Kidney (tissue), 14 donors: ENCODE data around the gene CREBL2. TPM values are rescaled to one million over a fixed set of nuclear protein-coding genes. Genes with fewer than 3 reads are reported as not detected.
A peak's percentile ranks its signal among the peaks of the same experiment; 100 is the strongest.
"Not testable (repeated sequence)": the region's sequence is repeated elsewhere in the genome, so short reads cannot be mapped to it uniquely, and the experiment has no call there.

Experiments
- DNase-seq, 5 donors: peaks; one replicate each; pipeline ENCODE4 v3.0.0-alpha.2; 2013 to 2020
- FAIRE-seq: peaks from 2 replicates; lab custom pipeline; 2012; peaks lifted over from hg19 to GRCh38; lab: Jason Lieb, UNC
- H3K27ac ChIP-seq, 2 donors: one replicate each; pipeline ENCODE4 v1.7.0; 2013; ENCODE audit warnings: low read depth in 2 of 2, low read length in 2 of 2, inconsistent platforms in 1 of 2
- H3K27me3 ChIP-seq: one replicate; pipeline ENCODE4 v1.7.1; 2013; ENCODE audit warnings: low read length, inconsistent platforms; ENCODE audit not compliant: control insufficient read depth, insufficient read depth
- H3K36me3 ChIP-seq, 3 donors: one replicate each; pipeline versions ENCODE4 v1.7.0 to v1.7.1; 2013; ENCODE audit warnings: low read length in 3 of 3, control low read depth in 1 of 3, inconsistent platforms in 1 of 3; ENCODE audit not compliant: insufficient read depth in 3 of 3, control insufficient read depth in 2 of 3
- H3K4me1 ChIP-seq, 3 donors: one replicate each; pipeline versions ENCODE4 v1.7.0 to v1.7.1; 2013; ENCODE audit warnings: low read length in 3 of 3, inconsistent platforms in 1 of 3, low read depth in 1 of 3; ENCODE audit not compliant: control insufficient read depth in 2 of 3, insufficient read depth in 2 of 3
- H3K4me3 ChIP-seq, 3 donors: one replicate each; pipeline versions ENCODE4 v1.7.0 to v1.8.1; 2013; ENCODE audit warnings: low read length in 3 of 3, control low read depth in 1 of 3, inconsistent platforms in 1 of 3
- H3K9ac ChIP-seq, 3 donors: one replicate each; pipeline versions ENCODE4 v1.7.0 to v1.7.1; 2013; ENCODE audit warnings: low read length in 3 of 3, control low read depth in 1 of 3, inconsistent platforms in 1 of 3
- H3K9me3 ChIP-seq, 3 donors: one replicate each; pipeline versions ENCODE4 v1.7.0 to v1.7.1; 2013; ENCODE audit warnings: low read length in 3 of 3, control low read depth in 1 of 3, inconsistent platforms in 1 of 3; ENCODE audit not compliant: control insufficient read depth in 2 of 3, insufficient read depth in 1 of 3
- intact Hi-C: fragments of 100-400 bp; cut with DNase I; formaldehyde crosslinking; loops from one replicate; pipeline ENCODE4 v1.11.1; 2022
- polyA plus RNA-seq: library from polyadenylated mRNA; stranded (reverse); fragments of 350-450 nt; fragmentation: Illumina TruSeq; extraction: RNeasy Lipid Tissue Mini Kit (QIAGEN cat#74804); gene quantifications from one replicate; pipeline ENCODE4 v1.2.3, GENCODE V29; 2014; ENCODE audit warnings: low read depth, low replicate concordance; ENCODE audit not compliant: insufficient read depth
- total RNA-seq: library from RNA; stranded (reverse); fragmentation: NEBNext Ultra II Directional; extraction: Animal tissue kit (Norgen Biotek cat#: 25700); gene quantifications from one replicate; pipeline ENCODE4 v1.2.1, GENCODE V29; 2021
- TF ChIP-seq, protein P1 (sequence below): IDR thresholded peaks from 3 replicates; pipeline ENCODE4 v1.5.1; 2012; ENCODE audit warnings: mild to moderate bottlenecking, moderate library complexity, borderline replicate concordance; ENCODE audit not compliant: insufficient read depth; ENCODE audit errors: extremely low read depth
- donor health status: control.
- donor health status: control.
- donor health status: control.
- donor health status: control.
- donor health status: control.
- donor health status: DM: yes; HTN: yes; CAD: no.
- donor health status: Normal renal cell carcinoma (clear cell type).

Gene CREBL2
- total and polyA plus RNA-seq, 2 donors from 2014 or later: 35.8 to 38.6 TPM

DNA sequence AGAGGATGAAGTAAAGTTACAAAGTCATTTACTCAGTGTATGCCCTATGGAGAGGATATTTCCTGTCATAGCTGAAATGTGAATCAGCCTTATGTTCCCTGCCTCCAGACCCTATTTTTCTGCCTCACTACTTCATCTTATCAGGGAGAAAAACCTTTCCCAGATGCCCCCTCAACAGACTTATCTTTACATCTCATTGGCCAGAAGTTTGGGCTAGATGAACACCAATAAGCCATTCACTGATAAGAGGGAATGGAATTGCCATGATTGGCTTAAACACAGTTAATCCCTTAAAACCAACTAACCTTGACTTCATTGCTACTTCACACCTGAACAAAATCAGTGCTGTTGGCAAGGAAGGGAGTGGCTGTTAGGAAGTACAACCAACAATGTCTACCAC, 40.1 kb downstream of the CREBL2 start:
- TF ChIP-seq, protein P1, sequence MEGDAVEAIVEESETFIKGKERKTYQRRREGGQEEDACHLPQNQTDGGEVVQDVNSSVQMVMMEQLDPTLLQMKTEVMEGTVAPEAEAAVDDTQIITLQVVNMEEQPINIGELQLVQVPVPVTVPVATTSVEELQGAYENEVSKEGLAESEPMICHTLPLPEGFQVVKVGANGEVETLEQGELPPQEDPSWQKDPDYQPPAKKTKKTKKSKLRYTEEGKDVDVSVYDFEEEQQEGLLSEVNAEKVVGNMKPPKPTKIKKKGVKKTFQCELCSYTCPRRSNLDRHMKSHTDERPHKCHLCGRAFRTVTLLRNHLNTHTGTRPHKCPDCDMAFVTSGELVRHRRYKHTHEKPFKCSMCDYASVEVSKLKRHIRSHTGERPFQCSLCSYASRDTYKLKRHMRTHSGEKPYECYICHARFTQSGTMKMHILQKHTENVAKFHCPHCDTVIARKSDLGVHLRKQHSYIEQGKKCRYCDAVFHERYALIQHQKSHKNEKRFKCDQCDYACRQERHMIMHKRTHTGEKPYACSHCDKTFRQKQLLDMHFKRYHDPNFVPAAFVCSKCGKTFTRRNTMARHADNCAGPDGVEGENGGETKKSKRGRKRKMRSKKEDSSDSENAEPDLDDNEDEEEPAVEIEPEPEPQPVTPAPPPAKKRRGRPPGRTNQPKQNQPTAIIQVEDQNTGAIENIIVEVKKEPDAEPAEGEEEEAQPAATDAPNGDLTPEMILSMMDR: no peak
- Histone ChIP-seq H3K4me1 (no peaks in the 10 kb centered on the region), H3K9ac (no peak overlapping the region), H3K27ac (no peak overlapping the region), H3K27me3 (no peaks in the 10 kb centered on the region), H3K36me3 (no peaks in the 10 kb centered on the region), H3K9me3 (peaks cover 3 to 18% (median 3%) of the 10 kb centered on the region in 3 donors), H3K4me3 (no peak overlapping the region)
- FAIRE-seq: no peak
- no peak for DNase-seq
- intact Hi-C loops: loop anchor here (10.0 kb wide), 1 partner anchor 277 kb away; no protein-coding TSS in a partner anchor

DNA sequence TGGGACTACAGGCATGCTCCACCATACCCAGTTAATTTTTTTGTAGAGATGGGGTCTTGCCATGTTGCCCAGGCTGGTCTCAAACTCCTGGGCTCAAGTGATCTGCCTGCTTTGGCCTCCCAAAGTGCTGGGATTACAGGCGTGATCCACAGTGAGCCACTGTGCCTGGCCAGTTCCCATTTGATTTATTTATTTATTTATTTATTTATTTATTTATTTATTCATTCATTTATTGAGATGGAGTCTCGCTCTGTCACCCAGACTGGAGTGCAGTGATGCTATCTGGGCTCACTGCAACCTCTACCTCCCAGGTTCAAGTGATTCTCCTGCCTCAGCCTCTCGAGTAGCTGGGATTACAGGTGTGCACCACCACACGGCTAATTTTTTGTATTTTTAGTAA, 41.0 kb downstream of the CREBL2 start:
- not testable (repeated sequence) for FAIRE-seq, H3K27ac ChIP-seq, DNase-seq, H3K36me3 ChIP-seq, H3K4me3 ChIP-seq, H3K9ac ChIP-seq, H3K27me3 ChIP-seq, H3K4me1 ChIP-seq
- H3K9me3 ChIP-seq: peaks cover 3 to 18% (median 3%) of the 10 kb centered on the region in 3 donors
- intact Hi-C loops: loop anchor here (10.0 kb wide), 1 partner anchor 278 kb away; no protein-coding TSS in a partner anchor

DNA sequence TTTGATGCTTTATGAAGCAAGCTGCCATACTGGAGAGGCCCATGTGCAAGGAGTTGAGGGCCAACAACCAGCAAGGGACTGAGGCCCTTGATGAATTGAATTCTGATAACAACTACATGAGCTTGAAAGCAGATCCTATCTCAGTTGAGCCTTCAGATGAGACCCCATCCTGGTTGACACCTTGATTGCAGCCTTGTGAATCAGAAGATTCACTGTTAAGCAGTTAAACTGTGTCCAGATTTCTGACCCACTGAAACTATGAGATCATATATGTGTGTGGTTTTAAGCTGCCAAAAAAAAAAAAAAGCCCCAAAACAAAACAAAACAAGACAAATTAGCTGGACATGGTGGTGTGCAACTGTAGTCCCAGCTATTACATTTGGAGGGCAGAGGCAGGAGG, 42.2 kb downstream of the CREBL2 start:
- no peak for FAIRE-seq
- no peak overlapping the region for H3K4me3 ChIP-seq
- intact Hi-C loops: loop anchor here (10.0 kb wide), 1 partner anchor 279 kb away; no protein-coding TSS in a partner anchor

DNA sequence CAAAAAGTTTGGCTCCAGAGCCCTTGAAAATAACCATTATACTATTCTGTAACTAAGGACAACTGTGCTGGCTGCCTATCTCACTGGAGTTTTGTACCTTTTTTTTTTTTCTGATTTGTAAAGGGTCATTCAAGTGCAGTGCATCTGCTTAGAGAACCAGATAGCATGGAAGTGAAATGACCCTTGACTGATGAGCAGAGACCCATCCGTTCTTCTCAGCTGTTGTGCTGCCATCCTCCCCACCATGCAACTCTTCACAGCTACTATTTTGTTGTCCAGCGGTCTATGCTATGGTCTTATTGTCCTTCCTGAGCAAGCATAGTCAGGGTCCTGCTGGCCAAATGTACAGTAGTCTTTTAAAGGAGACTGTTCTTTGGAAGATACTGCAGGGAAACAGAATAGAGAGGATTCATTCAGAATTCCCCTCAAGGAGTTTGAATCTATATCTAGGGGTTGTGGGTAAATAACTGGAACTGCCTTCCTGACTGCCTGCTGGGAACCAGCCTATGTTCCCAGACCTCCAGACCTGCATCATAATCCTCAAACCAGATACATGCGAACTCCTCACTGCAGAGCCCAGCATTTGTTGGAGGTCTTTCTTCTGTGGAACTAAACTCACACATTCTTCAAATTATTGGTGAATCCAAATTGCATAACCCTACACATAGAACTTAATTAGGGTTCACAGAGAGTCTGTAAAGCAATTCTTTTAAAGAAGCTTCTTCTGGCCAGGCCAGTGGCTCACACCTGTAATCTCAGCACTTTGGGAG, 43.2 kb downstream of the CREBL2 start:
- peak in 2 of 5 donors; percentile 53 to 55 for DNase-seq
- H3K27ac ChIP-seq: no peak overlapping the region
- TF ChIP-seq, protein P1: no peak
- H3K4me3 ChIP-seq: no peak overlapping the region
- intact Hi-C loops: loop anchor here (10.0 kb wide), 1 partner anchor 280 kb away; no protein-coding TSS in a partner anchor
- H3K36me3 ChIP-seq: no peaks in the 10 kb centered on the region
- no peak overlapping the region for H3K9ac ChIP-seq
- no peaks in the 10 kb centered on the region for H3K9me3 ChIP-seq
- H3K4me1 ChIP-seq: no peaks in the 10 kb centered on the region
- no peak for FAIRE-seq
- no peaks in the 10 kb centered on the region for H3K27me3 ChIP-seq

More for the DNA sequence above, 42.2 kb downstream of the CREBL2 start:
- H3K9me3 ChIP-seq: peaks cover 0 to 7% (median under 1%) of the 10 kb centered on the region in 3 donors
- H3K36me3 ChIP-seq: no peaks in the 10 kb centered on the region
- no peaks in the 10 kb centered on the region for H3K27me3 ChIP-seq
- no peak overlapping the region for H3K27ac ChIP-seq
- no peak overlapping the region for H3K9ac ChIP-seq
- TF ChIP-seq, protein P1: no peak
- DNase-seq: no peak
- no peaks in the 10 kb centered on the region for H3K4me1 ChIP-seq
